ENCODE measurements around the gene BMP15. TPM values are rescaled to one million over a fixed set of nuclear protein-coding genes. Genes with fewer than 3 reads are reported as not detected.

The BMP15 gene
- total and polyA plus RNA-seq, 2 donors (not counting 1 experiment from before 2014, with no cell fraction given) = not detected

- no peak overlapping the region for H3K27ac ChIP-seq (ENCODE audit: insufficient read depth, low read length)
- H3K36me3 ChIP-seq (ENCODE audit: control insufficient read depth, insufficient read depth, low read length) = no peaks in the 10 kb centered on the region
- H3K27me3 ChIP-seq (ENCODE audit: control insufficient read depth, insufficient read depth, low read length) = no peaks in the 10 kb centered on the region
- no peak overlapping the region for H2AFZ ChIP-seq (ENCODE audit: low read length)
- no peak for TF ChIP-seq EZH2 (IDR thresholded peaks at IDR 0.05; ENCODE audit: low read length, missing control alignments)
- TF ChIP-seq CTCF (conservative IDR thresholded peaks at IDR 0.05 in 1 of 2, IDR thresholded peaks at IDR 0.05 in 1 of 2; ENCODE audit: low read depth in 1 of 2, low read length in 2 of 2) = no peak
- H3K4me2 ChIP-seq (ENCODE audit: extremely low read depth, insufficient read depth, low read length) = no peak overlapping the region
- H3K9me3 ChIP-seq (ENCODE audit: control insufficient read depth, insufficient read depth, low read depth, low read length) = no peaks in the 10 kb centered on the region
- H3K4me1 ChIP-seq (ENCODE audit: control insufficient read depth, extremely low read depth, insufficient read depth, low read length) = no peaks in the 10 kb centered on the region
- no peak overlapping the region for H3K9ac ChIP-seq (ENCODE audit: insufficient read depth, low read length)
- no peaks in the 10 kb centered on the region for H3K79me2 ChIP-seq (ENCODE audit: control insufficient read depth, insufficient read depth, low read length)
- H3K4me3 ChIP-seq (replicated peaks in 1 of 4; ENCODE audit: control extremely low read depth in 1 of 4, insufficient read depth in 1 of 4, low read depth in 3 of 4, low read length in 4 of 4) = no peak overlapping the region
- H4K20me1 ChIP-seq (ENCODE audit: control insufficient read depth, extremely low read depth, insufficient read depth, low read length) = no peaks in the 10 kb centered on the region
- DNase-seq (ENCODE audit: low read depth in 2 of 2) = no peak
Observed at GRCh38 chrX:50889582-50889981, 21.0 kb upstream of the BMP15 start.

GRCh38 chrX:50893047-50893446 is 17.5 kb upstream of the BMP15 start:
- Histone ChIP-seq H3K9me3 (ENCODE audit: control insufficient read depth, insufficient read depth, low read depth, low read length) (no peaks in the 10 kb centered on the region), H3K4me1 (ENCODE audit: control insufficient read depth, extremely low read depth, insufficient read depth, low read length) (no peaks in the 10 kb centered on the region), H4K20me1 (ENCODE audit: control insufficient read depth, extremely low read depth, insufficient read depth, low read length) (no peaks in the 10 kb centered on the region), H3K27me3 (ENCODE audit: control insufficient read depth, insufficient read depth, low read length) (no peaks in the 10 kb centered on the region), H3K79me2 (ENCODE audit: control insufficient read depth, insufficient read depth, low read length) (no peaks in the 10 kb centered on the region), H2AFZ (ENCODE audit: low read length) (no peak overlapping the region), H3K4me2 (ENCODE audit: extremely low read depth, insufficient read depth, low read length) (no peak overlapping the region), H3K4me3 (replicated peaks in 1 of 4; ENCODE audit: control extremely low read depth in 1 of 4, insufficient read depth in 1 of 4, low read depth in 3 of 4, low read length in 4 of 4) (no peak overlapping the region), H3K36me3 (ENCODE audit: control insufficient read depth, insufficient read depth, low read length) (no peaks in the 10 kb centered on the region), H3K9ac (ENCODE audit: insufficient read depth, low read length) (no peak overlapping the region), H3K27ac (ENCODE audit: insufficient read depth, low read length) (no peak overlapping the region)
- TF ChIP-seq EZH2 (IDR thresholded peaks at IDR 0.05; ENCODE audit: low read length, missing control alignments) (no peak), CTCF (conservative IDR thresholded peaks at IDR 0.05 in 1 of 2, IDR thresholded peaks at IDR 0.05 in 1 of 2; ENCODE audit: low read depth in 1 of 2, low read length in 2 of 2) (no peak)
- no peak for DNase-seq (ENCODE audit: low read depth in 2 of 2)

GRCh38 chrX:50893466-50893865 is 17.1 kb upstream of the BMP15 start:
- Histone ChIP-seq H3K79me2 (ENCODE audit: control insufficient read depth, insufficient read depth, low read length) (no peaks in the 10 kb centered on the region), H2AFZ (ENCODE audit: low read length) (no peak overlapping the region), H3K27me3 (ENCODE audit: control insufficient read depth, insufficient read depth, low read length) (no peaks in the 10 kb centered on the region), H4K20me1 (ENCODE audit: control insufficient read depth, extremely low read depth, insufficient read depth, low read length) (no peaks in the 10 kb centered on the region), H3K4me1 (ENCODE audit: control insufficient read depth, extremely low read depth, insufficient read depth, low read length) (no peaks in the 10 kb centered on the region), H3K4me2 (ENCODE audit: extremely low read depth, insufficient read depth, low read length) (no peak overlapping the region), H3K9me3 (ENCODE audit: control insufficient read depth, insufficient read depth, low read depth, low read length) (no peaks in the 10 kb centered on the region), H3K27ac (ENCODE audit: insufficient read depth, low read length) (no peak overlapping the region), H3K36me3 (ENCODE audit: control insufficient read depth, insufficient read depth, low read length) (no peaks in the 10 kb centered on the region), H3K9ac (ENCODE audit: insufficient read depth, low read length) (no peak overlapping the region), H3K4me3 (replicated peaks in 1 of 4; ENCODE audit: control extremely low read depth in 1 of 4, insufficient read depth in 1 of 4, low read depth in 3 of 4, low read length in 4 of 4) (no peak overlapping the region)
- DNase-seq (ENCODE audit: low read depth in 2 of 2) = no peak
- TF ChIP-seq CTCF (conservative IDR thresholded peaks at IDR 0.05 in 1 of 2, IDR thresholded peaks at IDR 0.05 in 1 of 2; ENCODE audit: low read depth in 1 of 2, low read length in 2 of 2) (no peak), EZH2 (IDR thresholded peaks at IDR 0.05; ENCODE audit: low read length, missing control alignments) (no peak)
